ENCODE results near the gene TRIM71.
"Not testable (repeated sequence)": the region's sequence is repeated elsewhere in the genome, so short reads cannot be mapped to it uniquely, and the experiment has no call there.

TRIM71 gene

DNA sequence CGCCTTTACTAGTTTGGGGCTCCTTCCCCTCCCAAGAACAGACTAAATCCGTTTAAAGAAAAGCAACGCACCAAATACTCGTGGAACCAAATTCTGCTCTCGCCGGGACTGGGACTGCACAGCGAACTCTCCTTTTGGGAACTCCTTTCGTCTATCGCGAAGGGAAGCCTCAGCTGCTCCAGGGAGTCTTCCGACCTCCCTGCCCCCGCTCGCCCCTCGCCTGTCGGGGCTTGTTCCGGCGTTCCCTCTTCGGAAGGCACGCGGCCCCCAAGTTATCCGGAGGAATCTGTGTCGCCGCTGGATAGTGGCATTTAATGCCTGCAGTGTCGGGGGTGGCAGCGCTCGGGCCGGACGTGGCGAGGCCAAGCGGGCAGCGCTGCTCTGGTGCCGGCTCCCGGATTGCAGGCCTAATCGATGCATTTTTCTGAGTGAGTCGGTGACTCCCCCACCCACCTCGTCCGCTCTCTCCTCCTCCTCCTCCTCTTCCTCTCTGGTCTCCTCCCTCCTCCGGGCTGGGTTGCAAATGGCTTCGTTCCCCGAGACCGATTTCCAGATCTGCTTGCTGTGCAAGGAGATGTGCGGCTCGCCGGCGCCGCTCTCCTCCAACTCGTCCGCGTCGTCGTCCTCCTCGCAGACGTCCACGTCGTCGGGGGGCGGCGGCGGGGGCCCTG, at the start of gene TRIM71:
Gene TRIM71, plus strand, starts transcription at position 440 of the 671 bp plus-strand sequence. Its CDS starts 84 bp downstream, at position 524.
- no peak for DNase-seq

- DNase-seq: no peak
Measured at GRCh38 chr3:32778389-32778788, 39.4 kb upstream of the TRIM71 start.

DNA sequence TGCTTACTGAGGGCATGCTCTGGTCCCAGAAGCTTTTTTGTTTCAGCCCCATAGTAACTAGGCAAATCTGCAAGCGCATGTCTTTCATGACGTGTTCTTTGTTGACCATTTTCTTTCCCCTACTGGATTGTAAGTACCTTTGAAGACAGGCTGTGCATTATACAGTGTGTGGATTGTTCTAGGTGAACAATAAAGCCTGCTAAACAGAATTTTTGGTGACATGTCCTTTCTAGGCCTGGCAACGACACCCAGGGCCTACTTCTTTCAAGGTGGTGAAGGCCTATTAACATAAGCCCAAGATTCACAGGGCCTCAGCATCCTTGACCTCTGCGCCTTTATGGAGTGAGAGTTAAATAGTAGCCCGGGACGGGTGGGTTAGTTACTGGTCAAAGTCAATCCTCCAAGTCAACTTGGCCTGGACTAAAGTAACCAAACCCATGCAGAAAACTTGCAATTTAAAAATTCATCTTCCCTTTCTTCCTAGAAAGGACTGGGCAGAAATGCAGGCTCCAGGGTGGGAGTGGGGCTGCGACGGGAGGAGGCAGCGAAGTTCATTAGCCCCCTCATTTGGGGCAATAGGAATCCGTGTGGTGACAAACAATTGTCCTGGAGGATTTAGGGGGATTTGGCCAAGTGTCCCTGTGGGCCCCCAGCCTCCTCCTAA, 37.6 kb upstream of the TRIM71 start:
- no peak for DNase-seq

- DNase-seq: no peak
Measured at GRCh38 chr3:32780735-32781210, 37.0 kb upstream of the TRIM71 start.

DNA sequence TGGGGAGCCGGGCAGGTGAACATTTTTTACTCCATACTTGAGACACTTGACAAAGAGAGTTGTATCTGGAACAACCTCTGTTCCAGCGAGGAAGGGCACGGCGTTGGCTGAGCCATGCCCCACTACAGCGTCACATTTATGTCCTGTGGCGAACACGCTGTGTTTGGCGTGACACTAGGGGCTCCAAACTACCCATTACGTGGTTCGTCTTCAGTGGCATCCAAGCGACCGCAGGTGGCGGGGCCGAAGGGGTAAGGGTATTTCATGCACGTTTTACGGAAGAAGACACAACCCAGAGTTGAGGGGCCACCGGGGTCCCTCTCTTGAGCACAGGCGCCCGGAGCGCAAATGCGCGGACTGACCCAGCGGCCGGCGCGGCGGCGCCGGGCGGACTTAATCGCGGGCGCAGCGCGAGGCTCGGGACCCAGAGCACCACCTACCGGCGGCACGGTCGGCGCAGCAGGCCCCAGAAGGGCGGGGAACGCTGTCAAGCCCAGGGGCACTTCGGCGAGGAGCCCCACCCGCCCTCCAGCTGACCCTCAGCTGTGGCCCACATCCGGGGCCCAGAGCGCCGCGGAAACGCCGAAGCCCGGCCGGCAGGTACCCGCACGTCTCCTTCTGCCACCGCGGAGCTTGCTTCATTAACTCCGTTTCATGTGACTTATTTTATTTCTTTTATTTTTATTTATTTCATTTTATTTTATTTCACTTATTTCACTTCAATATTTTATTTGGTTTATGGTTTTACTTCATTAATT, 36.4 kb upstream of the TRIM71 start:
- peak; percentile 1 to 75 for DNase-seq

GRCh38 chr3:32781969-32782270, 35.9 kb upstream of the TRIM71 start:
- DNase-seq: not testable (repeated sequence)

DNA sequence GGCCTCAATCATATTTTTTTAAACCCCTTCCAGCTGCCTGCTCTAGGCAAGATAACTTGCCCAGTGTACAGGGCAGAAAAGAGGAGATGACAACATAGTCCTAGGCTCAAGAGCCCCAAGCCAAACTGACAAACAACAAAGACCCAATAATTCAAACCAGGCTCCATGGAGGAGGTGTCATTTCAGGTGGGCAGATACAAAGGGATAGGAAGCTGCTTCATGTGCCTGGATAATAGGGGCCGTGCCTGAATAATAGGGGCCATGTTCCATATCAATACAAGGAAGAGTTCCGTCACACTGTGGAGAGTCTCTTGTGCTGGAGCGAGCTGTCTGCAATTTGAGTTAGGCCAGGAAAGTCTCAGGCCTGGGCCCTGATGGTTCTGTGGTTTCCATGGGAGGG, 35.4 kb upstream of the TRIM71 start:
- no peak for DNase-seq

- DNase-seq: no peak
Measured at GRCh38 chr3:32791833-32792232, 26.0 kb upstream of the TRIM71 start.

DNA sequence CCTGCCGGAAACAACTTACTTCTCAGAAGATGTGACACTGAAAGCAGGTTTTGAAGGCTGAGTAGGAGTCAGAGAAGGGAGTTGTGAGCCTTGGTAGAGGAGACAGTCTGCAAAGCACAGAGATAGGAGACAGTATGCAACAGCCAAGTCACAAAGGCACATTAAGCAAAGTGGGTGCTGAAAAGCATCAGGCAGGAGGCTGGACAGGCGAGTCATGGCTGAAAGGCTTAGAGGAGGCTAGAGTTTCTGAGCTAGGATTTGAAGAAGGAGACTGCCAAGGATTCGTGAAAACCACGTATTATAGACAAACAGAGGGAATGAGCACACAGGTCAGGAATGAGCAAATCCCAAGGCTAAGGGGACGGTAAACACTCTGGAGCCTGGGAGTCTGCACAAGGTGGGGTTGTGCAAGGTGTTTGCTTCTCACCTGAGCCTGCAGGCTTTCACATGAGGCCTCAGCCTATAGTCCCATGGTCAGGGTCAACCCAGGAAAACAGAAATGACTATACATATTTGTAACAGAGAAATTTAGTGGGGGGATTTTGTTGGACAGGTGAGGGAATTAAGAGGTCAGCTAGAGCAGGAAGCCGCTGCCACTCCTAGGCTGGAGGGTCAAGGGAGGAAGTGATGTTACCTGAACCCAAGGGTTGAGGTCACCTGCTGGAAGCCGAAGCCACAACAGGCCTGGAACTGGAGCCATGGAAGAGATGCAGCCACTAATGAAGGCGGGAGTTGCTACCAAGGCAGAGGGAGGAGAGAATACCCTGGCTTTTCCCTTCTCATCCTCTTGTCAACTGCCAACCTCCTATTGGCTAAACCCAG, 23.1 kb upstream of the TRIM71 start:
- DNase-seq: no peak

DNA sequence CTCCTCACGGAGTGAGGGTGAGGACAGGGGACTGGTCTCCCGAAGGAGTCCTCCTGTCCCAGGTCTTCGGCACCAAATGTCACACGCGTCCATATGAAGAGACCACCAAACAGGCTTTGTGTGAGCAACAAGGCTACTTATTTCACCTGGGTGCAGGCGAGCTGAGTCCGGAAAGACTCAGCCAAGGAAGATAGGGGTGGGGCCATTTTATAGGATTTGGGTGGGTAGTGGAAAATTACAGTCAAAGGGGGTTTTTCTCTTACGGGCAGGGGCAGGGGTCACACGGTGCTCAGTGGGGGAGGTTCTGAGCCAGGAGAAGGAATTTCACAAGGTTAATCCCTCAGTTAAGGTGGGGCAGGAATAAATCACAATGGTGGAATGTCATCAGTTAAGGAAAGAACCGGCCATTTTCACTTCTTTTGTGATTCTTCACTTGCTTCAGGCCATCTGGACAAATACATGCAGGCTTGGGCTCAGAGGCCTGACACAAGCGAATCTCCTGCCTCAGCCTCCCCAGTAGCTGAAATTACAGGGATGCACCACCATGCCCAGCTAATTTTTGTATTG, 21.3 kb upstream of the TRIM71 start:
- DNase-seq: not testable (repeated sequence)

GRCh38 chr3:32797776-32798175, 20.0 kb upstream of the TRIM71 start:
- DNase-seq: no peak

DNA sequence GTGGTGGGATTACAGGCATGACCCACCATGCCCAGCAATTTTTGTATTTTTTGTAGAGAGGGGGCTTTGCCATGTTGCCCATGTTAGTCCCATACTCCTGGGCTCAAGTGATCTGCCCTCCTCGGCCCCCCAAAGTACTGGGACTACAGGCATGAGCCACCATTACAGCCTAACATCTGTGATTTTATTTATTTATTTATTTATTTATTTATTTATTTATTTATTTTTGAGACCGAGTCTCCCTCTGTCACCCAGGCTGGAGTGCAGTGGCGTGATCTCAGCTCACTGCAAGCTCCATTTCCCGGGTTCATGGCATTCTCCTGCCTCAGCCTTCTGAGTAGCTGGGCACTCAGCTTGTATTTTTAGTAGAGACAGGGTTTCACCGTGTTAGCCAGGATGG, 16.4 kb upstream of the TRIM71 start:
- not testable (repeated sequence) for DNase-seq

- DNase-seq: no peak
Measured at GRCh38 chr3:32813180-32813579, 4.6 kb upstream of the TRIM71 start.

DNA sequence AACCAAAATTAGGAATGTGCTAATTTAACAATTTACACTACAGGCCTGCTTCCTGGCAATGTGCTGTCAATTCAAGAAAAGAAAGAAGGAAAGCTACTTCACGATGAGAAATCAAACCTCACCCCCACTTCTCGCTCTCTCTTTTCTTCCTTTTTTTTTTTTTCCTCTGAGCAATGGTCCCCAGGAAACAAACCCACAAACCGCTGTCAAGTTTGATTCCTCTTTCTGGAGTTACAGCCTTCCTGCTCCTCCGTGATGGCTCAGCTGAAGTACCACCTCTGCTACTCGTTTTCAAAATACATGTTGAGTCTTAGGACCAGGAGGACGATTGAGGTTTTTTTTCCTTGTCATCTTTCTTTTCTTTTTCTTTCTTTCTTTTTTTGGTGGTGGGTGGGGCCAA, 3.4 kb upstream of the TRIM71 start:
- DNase-seq: no peak

- no peak for DNase-seq
Measured at GRCh38 chr3:32815841-32816438, 1.9 kb upstream of the TRIM71 start.

DNA sequence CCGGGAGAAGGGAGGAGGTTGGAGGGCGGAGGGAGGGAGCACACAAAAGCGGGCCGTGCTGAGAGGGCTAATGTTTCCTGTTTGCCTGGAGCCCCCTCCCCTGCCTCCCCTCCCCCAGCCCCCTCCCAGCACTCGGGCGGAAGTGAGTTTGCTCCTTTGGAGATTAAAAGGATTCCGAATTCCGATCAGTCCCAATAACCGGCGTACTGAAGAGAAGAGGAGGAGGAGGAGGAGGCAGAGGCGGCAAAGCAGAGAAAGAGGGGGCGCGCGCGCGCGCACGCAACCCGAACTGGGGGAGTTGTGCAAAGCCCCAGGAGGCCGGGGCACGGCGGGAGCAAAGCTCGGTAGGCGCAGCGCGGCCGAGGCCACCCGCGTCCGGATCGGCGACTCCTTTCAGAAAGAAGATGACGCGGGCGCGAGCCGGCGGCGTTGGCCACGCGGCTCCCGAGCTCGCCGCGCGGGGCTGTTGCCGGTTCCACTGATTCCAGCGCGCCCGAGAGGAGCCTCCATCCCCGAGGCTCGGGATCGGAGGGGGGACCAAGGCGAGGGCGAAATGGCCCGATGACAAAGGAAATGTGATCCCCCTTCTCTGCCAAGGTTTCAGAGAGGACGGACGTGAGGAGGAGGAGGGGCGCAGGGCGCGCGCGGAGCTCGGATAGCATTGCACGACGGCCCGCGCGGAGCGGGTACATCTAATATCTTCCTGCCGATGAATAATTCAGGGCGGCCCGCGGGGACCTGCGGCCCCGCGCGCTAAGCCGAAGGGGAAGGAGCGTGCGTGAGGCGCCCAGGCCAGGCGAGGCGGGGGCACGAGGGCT, 1.1 kb upstream of the TRIM71 start:
- no peak for DNase-seq

DNA sequence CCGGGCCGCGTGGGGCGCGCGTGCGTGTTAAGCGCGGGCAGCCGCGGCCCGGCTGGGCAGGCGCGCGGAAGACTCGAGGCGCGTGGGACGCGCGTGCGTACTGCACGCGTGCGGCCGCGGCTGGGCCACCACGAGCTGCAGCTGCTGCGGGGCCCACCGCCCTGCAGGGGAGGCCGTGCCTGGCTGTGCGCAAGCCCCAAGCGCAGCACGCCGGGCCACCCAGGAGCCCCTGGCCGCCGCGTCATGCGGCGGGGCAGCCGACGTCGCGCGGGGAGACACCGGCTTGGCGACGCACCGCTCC, 590 bp upstream of the TRIM71 start:
- DNase-seq: no peak

- no peak for DNase-seq
Measured at GRCh38 chr3:32818229-32818969, 602 bp downstream of the TRIM71 start.

GRCh38 chr3:32818970-32819511, 1.2 kb downstream of the TRIM71 start:
- DNase-seq: no peak

DNA sequence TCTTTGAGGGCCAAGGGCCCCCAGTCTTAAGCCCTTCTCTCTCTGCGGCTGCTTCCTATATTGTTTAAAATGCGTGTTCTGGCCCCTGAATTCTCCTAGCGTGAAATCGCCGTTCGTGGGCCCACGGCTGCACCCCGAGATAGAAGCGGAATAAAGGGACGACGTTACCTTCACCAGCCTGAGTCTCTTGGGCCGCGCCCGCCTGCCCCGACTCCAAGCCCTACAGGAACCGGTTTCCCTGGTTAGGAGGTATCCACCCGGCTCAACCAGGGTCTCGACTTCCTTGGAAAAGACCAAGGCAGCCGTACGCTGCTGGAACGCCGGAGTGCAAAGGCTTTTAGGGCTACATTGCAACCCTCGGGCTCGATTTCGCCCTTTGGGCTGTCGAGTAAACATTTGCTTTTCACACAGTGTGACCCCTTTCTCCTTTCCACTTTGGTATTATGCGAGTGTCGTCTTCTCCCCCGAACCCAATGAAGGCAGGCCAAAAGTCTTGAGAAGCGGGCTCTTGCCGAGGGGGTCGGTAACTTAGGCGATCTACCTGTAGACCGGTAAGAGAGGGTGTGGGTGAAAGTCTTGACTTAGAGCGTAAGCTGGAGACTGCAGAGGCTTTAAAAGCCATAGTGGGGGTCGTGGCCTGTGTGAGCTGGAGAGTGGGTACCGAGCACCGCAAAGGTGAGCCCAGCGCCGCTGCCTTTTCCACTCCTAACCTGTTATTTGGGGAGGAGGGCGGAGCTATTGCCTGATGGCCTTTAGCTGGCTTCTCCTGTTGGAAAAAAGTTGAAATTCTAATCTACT, 2.0 kb downstream of the TRIM71 start:
- DNase-seq: no peak

Measured in NCI-H446 (cell line).